Upper lobe of right lung (tissue), 1 donor: ENCODE data around the gene SERGEF. TPM values are rescaled to one million over a fixed set of nuclear protein-coding genes. Genes with fewer than 3 reads are reported as not detected.

Source experiments
- ATAC-seq: fragments of 200-7000 bp; cut with Tn5 transposase; one replicate; pipeline ENCODE4 v1.9.1; 2020; ENCODE audit warnings: mild to moderate bottlenecking, moderate library complexity
- DNase-seq: peaks from one replicate; pipeline ENCODE4 v3.0.0-alpha.2; 2020
- H3K27ac ChIP-seq: fragments of 200-600 bp; one replicate; pipeline ENCODE4 v1.8.0; 2022
- H3K27me3 ChIP-seq: fragments of 200-600 bp; one replicate; pipeline ENCODE4 v1.8.0; 2022; ENCODE audit warnings: mild to moderate bottlenecking
- H3K36me3 ChIP-seq: fragments of 200-600 bp; one replicate; pipeline ENCODE4 v1.8.0; 2022
- H3K4me1 ChIP-seq: fragments of 200-600 bp; one replicate; pipeline ENCODE4 v1.8.0; 2022
- H3K4me3 ChIP-seq: fragments of 200-600 bp; one replicate; pipeline ENCODE4 v1.8.0; 2022; ENCODE audit warnings: mild to moderate bottlenecking
- H3K9me3 ChIP-seq: fragments of 200-600 bp; one replicate; pipeline ENCODE4 v1.8.0; 2022
- intact Hi-C: fragments of 100-400 bp; cut with DNase I; formaldehyde crosslinking; loops from one replicate; pipeline ENCODE4 v1.11.0; 2022
- total RNA-seq: library from RNA; stranded (reverse); fragmentation: NEBNext Ultra II Directional; extraction: Animal tissue kit (Norgen Biotek cat#: 25700); gene quantifications from one replicate; pipeline ENCODE4 v1.2.1, GENCODE V29; 2021
- TF ChIP-seq, protein P1 (sequence below): fragments of 200-600 bp; IDR thresholded peaks from one replicate; pipeline ENCODE4 v1.8.0; 2022; ENCODE audit warnings: antibody characterized with exemption
- donor health status: DM: no; HTN: yes; CAD: no; lungs with severe emphysema.

Gene SERGEF
- total RNA-seq, 1 donor from 2014 or later: 37.6 TPM

DNA sequence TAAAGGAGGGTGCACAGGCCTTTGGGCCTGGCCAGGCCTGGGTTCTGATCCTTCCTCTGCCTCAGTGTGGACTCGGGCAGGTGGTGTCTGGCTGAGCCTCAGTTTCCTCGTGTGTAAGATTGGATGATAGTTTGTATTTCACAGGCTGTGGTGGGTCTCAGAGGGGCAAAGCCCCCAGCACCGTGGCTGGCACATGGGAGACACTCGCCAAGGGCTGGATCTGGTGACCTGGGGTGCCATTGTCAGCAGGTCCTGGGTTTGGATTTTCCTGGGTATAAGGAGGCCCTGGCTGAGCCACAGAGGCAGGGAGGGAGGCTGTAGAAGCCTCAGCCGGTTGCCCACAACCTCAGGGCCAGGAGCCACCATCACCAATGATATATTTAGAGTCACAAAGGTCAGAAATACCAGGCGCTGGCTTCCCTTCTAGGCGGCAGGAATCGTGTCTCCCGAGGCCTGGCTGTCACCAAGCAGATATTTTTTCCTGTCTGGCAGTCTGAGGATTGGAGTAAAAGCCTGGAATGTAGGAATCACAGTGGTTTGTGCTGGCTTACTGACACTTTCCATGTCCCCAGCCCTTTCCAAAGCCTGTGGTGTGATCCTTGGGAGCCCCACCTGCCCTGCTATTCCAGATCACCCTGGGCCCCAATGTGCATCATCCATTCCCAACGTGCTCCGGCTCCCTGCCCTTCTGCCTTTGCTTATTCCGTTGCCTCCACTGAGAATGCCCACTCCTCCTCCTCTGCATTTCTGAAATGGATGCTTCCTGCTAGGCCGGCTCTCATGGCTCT is 262.6 kb downstream of the SERGEF start:
- DNase-seq (peak; percentile 44), ATAC-seq (no peak)
- Histone ChIP-seq H3K4me3 (no peak overlapping the region), H3K27ac (no peak overlapping the region), H3K36me3 (no peaks in the 10 kb centered on the region), H3K27me3 (peaks cover 6% of the 10 kb centered on the region), H3K9me3 (no peaks in the 10 kb centered on the region), H3K4me1 (no peaks in the 10 kb centered on the region)
- intact Hi-C loops: no loop called here
- TF ChIP-seq, protein P1, sequence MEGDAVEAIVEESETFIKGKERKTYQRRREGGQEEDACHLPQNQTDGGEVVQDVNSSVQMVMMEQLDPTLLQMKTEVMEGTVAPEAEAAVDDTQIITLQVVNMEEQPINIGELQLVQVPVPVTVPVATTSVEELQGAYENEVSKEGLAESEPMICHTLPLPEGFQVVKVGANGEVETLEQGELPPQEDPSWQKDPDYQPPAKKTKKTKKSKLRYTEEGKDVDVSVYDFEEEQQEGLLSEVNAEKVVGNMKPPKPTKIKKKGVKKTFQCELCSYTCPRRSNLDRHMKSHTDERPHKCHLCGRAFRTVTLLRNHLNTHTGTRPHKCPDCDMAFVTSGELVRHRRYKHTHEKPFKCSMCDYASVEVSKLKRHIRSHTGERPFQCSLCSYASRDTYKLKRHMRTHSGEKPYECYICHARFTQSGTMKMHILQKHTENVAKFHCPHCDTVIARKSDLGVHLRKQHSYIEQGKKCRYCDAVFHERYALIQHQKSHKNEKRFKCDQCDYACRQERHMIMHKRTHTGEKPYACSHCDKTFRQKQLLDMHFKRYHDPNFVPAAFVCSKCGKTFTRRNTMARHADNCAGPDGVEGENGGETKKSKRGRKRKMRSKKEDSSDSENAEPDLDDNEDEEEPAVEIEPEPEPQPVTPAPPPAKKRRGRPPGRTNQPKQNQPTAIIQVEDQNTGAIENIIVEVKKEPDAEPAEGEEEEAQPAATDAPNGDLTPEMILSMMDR: no peak

DNA sequence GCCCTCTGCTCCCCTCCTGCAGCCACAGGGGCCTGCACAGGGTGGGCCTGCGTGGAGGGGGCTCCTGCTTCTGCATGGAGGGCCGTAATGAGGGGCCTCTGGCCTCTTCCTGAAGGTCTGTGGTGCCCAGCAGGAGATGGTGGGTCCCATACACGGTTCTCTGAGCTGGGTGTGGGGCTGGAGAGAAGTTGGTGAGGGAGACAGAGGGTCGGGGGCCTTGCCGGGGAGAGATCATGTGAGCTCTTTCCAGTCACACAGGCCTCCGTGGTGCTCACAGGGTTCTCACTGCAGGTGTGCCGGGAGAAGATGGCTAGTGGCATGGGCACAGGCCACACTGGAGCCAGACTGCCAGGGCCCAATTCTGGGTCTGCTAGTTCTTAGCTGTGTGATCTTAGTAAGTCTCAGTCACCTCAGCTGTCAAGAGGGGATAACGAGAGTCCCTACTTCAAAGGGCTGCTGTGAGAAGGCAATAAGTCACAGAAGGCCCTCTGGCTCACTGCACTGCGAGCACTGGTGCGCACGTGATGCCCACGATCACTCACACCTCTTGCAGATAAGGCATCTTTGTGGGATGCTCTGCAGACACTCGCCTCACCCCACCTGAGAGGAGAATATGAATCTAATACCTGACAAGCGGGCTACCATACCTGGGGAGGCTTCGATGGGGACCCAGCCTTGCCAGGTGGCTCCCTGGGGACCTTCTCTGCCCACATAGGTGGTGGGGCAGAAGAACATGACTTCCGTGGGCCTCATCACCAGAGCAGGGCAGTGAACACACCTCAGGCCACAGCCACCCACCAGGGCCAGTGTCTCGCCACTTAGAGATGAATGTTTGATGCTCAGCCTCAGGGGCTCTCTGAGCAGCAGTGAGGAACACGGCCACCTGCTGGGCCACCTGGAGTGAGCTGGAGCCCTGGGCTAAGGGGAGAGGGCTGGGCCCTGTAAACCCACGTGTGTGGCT is 263.8 kb downstream of the SERGEF start:
- Histone ChIP-seq H3K9me3 (no peaks in the 10 kb centered on the region), H3K27me3 (peaks cover 6% of the 10 kb centered on the region), H3K27ac (no peak overlapping the region), H3K4me3 (no peak overlapping the region), H3K4me1 (no peaks in the 10 kb centered on the region), H3K36me3 (no peaks in the 10 kb centered on the region)
- TF ChIP-seq, protein P1: no peak
- intact Hi-C loops: no loop called here
- ATAC-seq (no peak), DNase-seq (peak; percentile 49)

DNA sequence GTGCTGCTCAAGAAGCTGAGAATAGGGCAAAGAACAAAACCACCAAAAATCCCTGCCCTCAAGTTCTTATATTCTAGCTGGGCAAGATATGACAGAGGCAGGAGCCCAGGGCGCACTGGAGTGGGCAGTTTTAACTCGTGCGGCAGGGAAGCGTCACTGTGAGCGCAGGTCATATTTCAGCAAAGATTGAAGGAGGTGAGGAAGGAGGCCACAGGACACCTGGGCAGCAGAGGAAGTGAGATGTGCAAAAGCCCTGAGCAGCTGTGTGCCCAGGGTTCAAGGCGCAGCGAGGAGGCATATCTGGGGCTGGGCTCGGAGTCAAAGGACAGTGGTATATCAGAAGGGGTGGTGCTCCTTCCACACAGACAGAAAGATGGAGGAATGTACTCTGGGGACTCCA is 264.8 kb downstream of the SERGEF start:
- intact Hi-C loops: no loop called here
- Histone ChIP-seq H3K4me3 (no peak overlapping the region), H3K9me3 (no peaks in the 10 kb centered on the region), H3K36me3 (no peaks in the 10 kb centered on the region), H3K27ac (no peak overlapping the region), H3K4me1 (no peaks in the 10 kb centered on the region), H3K27me3 (peaks cover 6% of the 10 kb centered on the region)
- ATAC-seq: no peak
- TF ChIP-seq, protein P1: no peak
- peak; percentile 43 for DNase-seq

DNA sequence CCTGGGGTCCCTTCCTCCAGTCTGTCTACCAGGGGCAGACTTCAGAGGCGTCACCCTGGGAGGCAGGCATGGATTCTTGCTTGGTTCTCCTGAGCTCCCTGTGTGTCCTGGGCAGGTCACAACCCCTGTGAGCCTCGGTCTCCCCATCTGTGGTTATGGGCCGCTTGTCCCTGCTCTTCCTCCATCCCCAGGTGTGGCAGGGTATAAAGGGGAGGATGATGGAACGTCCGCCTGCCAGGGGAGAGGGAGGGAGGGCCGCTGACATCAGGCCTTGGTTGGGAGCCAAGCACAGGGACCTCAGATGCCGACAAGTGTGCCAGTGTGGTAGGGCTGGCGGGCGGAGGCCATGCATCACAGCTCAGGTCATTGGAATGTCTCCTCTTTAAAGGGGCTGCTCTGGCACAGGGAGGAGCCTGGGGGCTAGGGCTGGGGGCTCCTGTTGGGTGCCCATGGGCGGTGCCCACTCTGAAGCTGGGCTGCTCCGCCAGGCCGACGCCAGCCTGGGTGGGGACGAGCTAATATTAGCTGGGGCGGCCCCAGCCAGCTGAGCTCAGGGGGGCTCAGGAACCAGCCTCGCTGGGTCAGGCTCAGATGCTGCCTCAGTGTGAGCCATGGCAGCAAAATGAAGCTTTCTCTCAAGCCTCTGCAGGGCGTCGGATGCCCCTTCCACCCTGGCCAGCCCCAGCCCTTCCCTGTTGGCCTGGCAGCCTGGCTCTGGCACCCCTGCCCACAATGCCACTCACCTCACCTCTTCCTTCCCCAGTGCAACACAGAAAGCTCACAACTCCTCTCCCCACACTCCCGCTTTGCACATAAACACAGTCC is 265.5 kb downstream of the SERGEF start:
- Histone ChIP-seq H3K9me3 (no peaks in the 10 kb centered on the region), H3K27me3 (peaks cover 6% of the 10 kb centered on the region), H3K4me3 (no peak overlapping the region), H3K4me1 (no peaks in the 10 kb centered on the region), H3K36me3 (no peaks in the 10 kb centered on the region), H3K27ac (no peak overlapping the region)
- intact Hi-C loops: no loop called here
- TF ChIP-seq, protein P1: no peak
- peak; percentile 48 for DNase-seq
- no peak for ATAC-seq

DNA sequence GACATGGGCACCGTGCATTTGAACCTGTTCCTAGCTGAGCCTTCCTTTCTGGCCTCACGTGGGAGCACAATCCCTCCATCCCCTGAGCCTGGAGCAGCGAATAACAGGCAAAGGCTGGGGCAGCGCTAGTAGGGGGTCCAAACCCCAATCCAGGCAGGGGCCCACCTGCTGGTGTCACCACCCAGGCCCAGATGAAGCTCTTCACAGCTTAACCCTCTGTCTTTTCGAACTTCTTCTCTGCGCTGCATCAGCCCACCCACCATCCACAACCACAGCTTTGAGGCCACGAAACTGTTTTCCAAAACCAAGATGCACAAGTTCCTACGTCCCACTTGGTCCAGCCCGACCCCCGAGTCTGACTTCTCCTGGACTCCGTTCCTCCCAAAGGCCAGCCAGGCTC is 266.8 kb downstream of the SERGEF start:
- ATAC-seq: no peak
- H3K4me3 ChIP-seq: no peak overlapping the region
- H3K27ac ChIP-seq: no peak overlapping the region
- peaks cover 6% of the 10 kb centered on the region for H3K27me3 ChIP-seq
- TF ChIP-seq, protein P1: no peak
- no peaks in the 10 kb centered on the region for H3K4me1 ChIP-seq
- intact Hi-C loops: no loop called here
- H3K9me3 ChIP-seq: no peaks in the 10 kb centered on the region
- peak; percentile 40 for DNase-seq
- no peaks in the 10 kb centered on the region for H3K36me3 ChIP-seq
